Fibroblast of skin of left quadriceps (primary cell): ENCODE data around the gene MYH1.
"Not testable (repeated sequence)": the region's sequence is repeated elsewhere in the genome, so short reads cannot be mapped to it uniquely, and the experiment has no call there.

Experiments
- DNase-seq, 2 experiments: peaks; one replicate each; pipeline ENCODE4 v3.0.0-alpha.2; 2013; ENCODE audit warnings: low read depth in 2 of 2

MYH1 gene

GRCh38 chr17:10518271-10519037 is at the start of gene MYH1:
TSS of gene MYH1 (minus strand) at chr17:10518542. CDS start at chr17:10516642, 1,900 bp downstream.
- no peak for DNase-seq

GRCh38 chr17:10563991-10564660 is 45.8 kb upstream of the MYH1 start:
- DNase-seq: no peak

DNA sequence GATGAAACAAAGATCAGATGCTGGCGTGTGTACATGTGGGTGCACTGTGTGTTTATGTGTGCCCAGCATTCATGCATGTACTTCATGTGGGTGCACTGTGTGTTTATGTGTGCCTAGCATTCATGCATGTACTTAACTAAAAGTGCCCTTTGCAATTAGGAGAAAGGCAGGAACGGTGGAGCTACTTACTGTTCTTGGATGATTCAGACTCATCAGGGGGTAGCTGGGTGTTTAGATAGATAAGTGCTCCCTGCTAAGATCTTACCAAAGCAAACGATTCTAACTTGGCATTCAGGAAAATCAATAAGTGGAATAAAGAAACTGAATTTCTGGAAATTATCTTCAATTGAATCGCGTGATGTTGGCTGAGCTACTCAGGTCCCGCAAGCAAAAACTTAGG is 39.7 kb upstream of the MYH1 start:
- no peak for DNase-seq

DNA sequence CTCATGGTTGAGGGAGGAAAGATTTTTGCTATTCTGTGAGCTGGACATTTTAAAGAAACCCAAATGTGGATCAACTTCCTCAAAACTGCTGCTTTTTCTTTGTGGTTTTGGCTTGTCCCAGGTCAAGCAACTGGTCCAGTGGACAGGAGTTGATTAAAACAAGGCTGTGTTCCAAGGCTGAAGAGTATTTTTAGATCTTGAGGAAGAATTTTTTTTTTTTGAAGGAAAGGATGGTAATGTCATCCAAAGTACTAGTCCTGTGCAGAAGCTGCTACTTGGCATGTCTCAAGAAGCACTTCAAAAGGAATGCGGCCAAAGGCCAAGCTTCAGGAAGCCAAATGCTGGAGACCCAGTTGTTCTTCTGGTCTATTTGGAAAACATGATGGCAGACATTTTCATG is 39.1 kb upstream of the MYH1 start:
- DNase-seq: peak in 1 of 2 experiments; percentile 5

- DNase-seq: no peak
Measured at GRCh38 chr17:10556301-10557005, 38.1 kb upstream of the MYH1 start.

GRCh38 chr17:10550014-10550413 is 31.7 kb upstream of the MYH1 start:
- DNase-seq: no peak

DNA sequence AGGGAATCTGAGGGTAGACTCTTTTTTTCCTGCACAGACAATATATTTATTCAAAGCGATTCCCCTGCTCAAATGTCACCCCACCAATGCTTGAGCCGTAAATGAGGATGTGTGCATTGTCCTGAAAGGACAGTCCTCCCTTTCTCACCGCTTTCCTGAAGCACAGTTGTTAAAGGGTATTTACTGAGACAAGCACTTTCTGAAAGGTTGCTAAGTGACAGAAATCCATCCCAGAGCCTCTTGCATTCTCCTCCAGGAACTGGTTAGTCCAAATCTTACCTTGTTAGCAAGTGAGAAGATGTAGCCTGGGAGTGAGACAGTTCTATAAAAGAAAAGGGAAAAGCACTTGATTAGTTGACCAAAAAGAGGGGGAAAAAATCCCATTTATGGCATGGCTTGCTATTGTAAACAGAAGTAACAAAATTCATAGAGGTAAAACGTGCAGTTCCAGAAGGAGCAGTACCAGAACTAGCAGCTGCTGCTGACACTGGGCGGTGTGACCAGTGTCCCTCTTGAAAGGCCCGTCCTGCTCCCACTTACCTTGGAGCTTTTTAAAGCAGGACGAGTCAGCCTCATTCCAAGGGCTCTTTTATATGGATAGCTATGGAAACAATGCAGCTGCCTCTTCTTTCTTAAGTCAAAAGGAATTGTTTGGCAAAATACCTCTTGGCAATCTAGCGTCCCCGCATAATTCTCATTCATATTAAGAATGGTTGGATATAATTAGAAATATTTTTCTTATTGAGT is 30.9 kb upstream of the MYH1 start, which contains the start of gene MYH2:
Gene MYH2, minus strand, starts transcription at position 563 of the 747 bp plus-strand sequence. CDS start 1,738 bp downstream, outside the sequence.
- no peak for DNase-seq

GRCh38 chr17:10547351-10547750 is 29.0 kb upstream of the MYH1 start:
- DNase-seq: no peak

GRCh38 chr17:10543486-10543885 is 25.1 kb upstream of the MYH1 start:
- peak; percentile 8 to 9 for DNase-seq

GRCh38 chr17:10541179-10541578 is 22.8 kb upstream of the MYH1 start:
- DNase-seq: not testable (repeated sequence)

DNA sequence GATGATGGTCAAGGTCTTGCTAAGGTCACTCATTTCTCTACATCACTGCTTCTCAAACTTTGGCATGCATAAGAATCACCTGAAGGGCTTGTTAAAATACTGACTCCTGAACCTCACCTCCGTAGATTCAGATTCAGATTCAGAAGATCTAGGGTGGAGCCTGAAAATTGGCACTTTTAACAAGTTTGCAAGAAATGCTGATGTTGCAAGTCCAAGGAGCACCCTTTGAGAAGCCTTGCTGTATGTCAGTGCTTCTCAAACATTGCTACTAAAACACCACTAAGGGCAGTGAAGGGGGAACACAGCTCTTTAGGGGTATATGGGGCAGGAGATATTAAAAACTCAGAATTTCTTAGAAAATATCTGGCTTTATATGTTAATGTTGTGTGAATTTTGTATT is 13.7 kb upstream of the MYH1 start:
- no peak for DNase-seq

- no peak for DNase-seq
Measured at GRCh38 chr17:10527419-10527818, 9.1 kb upstream of the MYH1 start.

DNA sequence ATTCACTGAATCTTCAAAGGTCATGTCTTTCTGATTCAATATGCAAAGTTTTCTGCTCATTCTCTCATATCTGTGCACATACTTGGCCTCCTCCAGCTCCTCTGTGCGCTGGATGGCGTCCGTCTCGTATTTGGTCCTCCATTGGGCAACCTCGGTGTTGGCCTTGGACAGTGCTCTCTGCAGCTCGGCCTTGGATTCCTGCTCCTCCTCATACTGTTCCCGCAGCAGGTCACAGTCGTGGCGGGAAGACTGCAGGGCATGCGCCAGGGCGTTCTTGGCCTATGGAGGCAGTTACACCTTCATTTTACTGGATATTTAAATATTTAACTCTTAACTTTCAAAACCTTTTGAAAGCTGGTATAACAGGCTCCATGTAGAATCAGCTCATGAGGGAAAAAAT is 8.2 kb upstream of the MYH1 start:
- no peak for DNase-seq

- DNase-seq: no peak
Measured at GRCh38 chr17:10523064-10523463, 4.7 kb upstream of the MYH1 start.

DNA sequence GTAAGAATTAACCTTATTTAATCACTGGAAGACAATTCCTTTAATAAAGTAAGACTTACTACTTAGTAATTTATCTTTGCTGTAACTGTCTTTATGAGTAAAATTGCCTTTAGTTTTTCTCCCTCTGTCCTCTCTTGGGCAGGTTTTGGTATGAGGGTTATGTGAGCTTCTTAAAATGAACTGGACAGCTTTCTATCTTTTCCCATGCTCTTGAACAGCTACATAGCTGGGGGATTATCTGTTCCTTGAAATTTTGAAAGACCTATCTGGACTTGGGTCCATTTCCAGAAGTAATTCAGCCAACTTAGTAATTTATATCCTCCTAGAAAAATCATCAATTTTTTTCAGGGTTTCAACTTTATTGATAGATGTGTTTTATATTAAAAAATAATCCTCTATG is 3.6 kb upstream of the MYH1 start:
- DNase-seq: no peak

GRCh38 chr17:10516638-10517037 is 1.7 kb downstream of the MYH1 start:
- DNase-seq: no peak

GRCh38 chr17:10516065-10516464 is 2.3 kb downstream of the MYH1 start:
- no peak for DNase-seq

DNA sequence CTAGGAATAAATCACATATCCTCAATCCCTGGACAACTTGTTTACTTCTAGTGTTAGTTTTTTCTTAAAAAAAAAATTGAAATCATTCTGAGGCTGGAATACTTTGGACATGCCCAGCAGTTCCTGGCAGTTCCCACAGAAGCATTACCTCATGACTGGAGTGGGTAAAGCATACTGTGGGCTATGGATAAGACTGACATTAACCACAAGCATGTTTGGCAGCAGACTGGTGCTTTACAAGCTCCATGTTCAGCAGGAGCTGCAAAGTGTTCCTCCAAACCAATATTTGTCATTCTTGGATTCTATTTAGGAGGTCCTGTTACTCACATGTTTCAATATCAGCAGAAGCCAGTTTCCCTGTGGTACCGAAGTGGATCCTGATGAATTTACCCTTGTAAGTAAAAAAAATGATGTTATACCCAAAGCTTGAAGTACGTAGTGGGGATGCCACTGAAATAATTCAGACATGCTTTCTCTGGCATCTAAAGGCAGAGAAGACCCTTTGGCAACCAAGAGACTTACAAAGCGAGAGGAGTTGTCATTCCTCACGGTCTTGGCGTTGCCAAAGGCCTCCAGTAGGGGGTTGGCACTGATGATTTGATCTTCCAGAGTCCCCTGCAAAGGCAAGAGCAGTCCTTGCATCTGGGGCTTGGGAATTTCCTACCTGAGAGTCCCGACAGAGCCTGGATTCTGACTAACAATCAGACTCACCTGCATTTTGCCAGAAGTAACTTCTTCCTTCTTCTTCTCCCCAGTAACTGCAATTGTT is 4.9 kb downstream of the MYH1 start:
- no peak for DNase-seq

DNA sequence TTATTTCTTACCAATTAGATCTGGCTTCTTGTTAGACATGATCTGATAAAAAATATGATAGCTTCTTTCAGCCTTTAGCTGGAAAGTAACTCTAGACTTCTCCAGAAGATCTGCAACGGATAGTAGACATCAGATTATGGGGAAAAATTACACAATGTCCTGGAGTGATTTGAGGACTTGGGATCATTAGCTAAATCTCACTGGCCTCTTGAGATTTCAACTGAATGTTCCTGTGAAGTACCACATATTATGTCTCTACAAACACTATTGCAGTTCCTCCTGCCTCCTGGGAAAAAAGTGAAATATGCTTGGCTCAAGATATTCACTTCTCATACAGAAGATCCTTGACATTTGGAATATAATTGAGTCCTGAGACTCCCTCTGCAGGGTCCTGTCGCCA is 5.5 kb downstream of the MYH1 start:
- DNase-seq: no peak

- no peak for DNase-seq
Measured at GRCh38 chr17:10499950-10500349, 18.4 kb downstream of the MYH1 start.

- no peak for DNase-seq
Measured at GRCh38 chr17:10492004-10492403, 26.3 kb downstream of the MYH1 start.
